Measurements from ENCODE around the gene MUS81.
"Not testable (repeated sequence)": the region's sequence is repeated elsewhere in the genome, so short reads cannot be mapped to it uniquely, and the experiment has no call there.

MUS81 gene, protein sequence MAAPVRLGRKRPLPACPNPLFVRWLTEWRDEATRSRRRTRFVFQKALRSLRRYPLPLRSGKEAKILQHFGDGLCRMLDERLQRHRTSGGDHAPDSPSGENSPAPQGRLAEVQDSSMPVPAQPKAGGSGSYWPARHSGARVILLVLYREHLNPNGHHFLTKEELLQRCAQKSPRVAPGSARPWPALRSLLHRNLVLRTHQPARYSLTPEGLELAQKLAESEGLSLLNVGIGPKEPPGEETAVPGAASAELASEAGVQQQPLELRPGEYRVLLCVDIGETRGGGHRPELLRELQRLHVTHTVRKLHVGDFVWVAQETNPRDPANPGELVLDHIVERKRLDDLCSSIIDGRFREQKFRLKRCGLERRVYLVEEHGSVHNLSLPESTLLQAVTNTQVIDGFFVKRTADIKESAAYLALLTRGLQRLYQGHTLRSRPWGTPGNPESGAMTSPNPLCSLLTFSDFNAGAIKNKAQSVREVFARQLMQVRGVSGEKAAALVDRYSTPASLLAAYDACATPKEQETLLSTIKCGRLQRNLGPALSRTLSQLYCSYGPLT

DNA sequence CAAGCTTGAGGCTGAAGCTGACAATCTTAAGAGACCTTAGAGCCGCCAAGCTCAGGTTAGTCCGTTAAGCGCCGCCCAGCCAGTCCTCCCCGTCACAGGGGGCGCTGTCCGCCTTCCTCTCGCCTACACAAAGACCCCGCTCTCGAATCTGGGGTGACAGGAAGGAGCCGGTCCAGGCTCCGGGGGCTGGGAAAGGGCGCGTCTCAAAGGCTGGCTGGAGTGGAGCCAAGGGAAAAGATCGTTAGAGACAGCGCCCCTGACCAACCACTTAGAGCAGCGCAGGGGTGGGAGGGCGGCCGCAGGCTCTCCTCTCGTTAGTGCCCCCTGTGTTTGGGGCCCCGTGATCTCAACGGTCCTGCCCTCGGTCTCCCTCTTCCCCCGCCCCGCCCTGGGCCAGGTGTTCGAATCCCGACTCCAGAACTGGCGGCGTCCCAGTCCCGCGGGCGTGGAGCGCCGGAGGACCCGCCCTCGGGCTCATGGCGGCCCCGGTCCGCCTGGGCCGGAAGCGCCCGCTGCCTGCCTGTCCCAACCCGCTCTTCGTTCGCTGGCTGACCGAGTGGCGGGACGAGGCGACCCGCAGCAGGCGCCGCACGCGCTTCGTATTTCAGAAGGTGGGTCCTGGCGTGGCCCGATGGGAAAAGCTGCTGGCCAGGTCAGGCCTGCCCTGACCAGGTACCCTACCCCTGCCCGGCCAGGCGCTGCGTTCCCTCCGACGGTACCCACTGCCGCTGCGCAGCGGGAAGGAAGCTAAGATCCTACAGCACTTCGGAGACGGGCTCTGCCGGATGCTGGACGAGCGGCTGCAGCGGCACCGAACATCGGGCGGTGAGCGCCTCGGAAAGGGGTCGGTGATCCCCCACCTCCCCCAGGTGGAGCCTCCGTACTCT is at the start of gene MUS81:
Gene MUS81, plus strand, starts transcription at position 156 of the 887 bp plus-strand sequence. Its CDS starts 321 bp downstream, at position 477.
- peak; percentile 95 for DNase-seq

- DNase-seq = no peak
Observed at GRCh38 chr11:65811764-65812475, 48.3 kb upstream of the MUS81 start.

DNA sequence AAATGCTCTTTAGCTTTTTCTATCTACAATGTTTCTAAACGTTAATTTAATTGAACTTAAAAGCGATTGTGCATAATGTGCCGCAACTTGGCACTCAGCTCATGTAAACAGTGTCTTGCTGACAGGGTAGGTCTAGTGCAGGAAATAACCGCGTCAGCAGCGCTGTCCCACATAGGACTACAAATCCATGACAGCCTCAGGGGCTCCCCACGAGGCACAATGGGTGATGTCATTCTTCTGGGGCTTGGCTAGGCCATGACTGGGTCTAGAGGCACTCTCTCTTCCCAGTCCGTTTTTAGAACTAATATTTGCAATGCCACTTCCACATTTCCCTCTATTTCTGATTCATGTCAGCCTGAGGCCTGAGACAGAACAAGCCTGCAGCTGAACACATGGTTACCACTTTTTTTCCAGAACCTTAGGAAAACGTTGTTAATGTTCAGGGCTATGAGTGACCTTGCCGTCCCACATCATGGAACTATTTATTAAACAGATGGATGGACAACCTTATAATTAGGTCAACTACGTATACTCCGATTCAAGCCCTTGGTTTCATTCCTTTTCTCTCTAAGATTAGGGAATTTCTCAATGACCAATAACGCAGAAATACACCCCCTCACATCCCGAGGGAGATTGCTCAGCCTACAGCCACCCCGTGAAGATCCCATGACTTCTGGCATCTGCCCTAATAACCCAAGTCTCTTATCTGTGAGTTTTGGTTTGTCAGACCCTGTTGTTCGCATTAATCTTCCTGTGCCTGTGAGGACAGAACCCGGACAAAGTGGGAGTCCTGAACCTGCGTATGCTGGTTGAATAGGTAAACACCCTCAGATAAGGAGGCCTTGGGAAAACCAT is 45.9 kb upstream of the MUS81 start:
- DNase-seq = no peak

GRCh38 chr11:65814986-65815565 is 45.2 kb upstream of the MUS81 start:
- no peak for DNase-seq

DNA sequence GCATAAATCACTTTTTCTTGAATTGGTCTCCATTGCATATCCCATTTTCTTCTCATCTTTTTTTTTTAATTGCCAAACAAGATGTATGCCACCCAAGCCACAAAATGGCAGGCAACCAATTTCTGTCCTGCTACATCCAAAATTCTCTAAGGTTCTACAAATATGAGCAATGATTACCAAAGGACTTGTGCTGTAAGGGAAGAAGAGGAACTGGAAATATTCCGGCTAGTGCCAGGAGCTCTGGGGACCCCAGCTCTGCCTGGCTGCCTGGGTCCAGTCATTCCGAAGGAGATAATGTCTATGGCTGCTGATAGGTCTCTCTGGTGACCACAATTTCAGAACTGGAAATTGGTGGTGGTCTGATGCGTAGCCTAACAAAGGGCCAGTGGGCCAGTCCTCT is 43.5 kb upstream of the MUS81 start:
- DNase-seq = no peak

DNA sequence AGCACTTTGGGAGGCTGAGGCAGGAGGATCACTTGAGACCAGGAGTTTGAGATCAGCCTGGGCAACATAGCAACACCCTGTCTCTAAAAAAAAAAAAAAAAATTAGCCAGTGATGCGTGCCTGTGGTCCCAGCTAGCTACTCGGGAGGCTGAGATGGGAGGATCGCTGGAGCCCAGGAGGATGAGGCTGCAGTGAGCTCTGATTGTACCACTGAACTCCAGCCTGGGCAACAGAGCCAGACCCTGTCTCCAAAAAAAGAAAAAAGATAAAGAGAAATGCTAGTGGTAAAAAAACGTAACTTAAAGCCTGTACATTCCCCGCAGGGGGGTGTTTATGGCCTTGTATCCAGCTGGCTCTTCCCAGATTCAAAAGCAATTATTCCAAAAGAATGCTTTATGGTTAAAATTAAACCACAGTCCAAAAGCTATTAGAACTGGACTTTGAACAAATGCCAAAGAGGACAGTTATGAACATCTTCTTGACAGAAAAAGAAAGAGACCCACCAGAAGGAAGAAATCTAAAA is 42.9 kb upstream of the MUS81 start:
- DNase-seq = no peak

DNA sequence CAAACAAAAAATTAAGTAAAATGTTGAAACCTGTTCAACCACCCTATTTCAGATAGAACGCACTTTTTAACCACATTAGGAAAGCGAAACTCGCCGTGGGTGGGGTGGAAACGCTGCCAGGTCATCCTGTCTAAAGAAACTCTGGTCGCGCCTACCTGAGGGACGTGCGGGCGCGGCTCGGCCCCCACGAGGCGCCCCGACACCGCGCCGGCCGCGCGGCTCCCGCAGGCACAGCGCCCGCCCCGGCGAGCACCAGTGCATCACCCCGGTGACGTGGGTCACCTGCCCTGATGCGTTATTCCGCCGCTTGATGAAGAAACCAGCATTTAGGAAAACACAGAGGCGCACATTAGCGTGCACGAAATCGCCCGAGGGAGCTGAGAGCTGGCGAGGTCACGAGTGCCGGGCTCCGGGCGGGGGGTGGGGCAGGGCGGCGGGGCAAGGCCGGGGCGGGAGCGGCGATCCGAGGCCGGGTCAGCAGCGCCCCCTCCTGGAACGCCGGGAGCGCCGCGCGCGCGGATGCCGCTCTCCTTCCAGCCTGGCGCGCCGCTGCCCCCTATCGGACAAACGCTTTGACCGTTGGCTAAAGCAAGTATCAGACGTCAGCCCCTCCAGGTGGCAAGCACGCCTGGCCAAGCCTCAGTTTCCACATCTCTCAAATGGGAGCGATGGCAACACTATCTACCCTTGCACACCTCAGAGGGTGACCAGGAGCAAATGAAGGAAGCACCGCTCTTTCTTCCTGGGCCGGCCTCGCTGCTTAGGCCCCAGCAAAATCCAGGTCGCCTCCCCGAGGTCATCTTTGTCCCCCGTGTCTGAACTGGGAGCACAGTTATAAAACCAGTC is 42.2 kb upstream of the MUS81 start:
- DNase-seq = peak; percentile 94

DNA sequence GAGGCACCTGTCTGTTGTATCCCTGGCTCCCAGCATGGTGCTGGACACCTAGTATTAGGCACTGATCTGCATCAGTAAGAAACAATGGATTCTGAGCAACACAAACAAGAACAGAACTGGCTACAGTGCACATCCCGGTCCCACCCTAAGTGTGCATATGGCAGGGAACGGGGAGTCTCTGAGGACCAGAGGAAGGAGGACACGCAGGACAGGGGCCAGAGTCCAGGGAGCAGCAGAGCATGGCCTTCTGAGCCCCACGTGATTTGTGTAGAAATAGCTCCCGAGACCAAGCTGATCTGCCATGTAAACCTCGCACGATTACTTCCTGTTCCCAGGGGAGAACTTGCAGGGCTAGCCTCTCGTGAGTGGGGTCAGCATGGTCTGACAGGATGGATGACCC is 39.1 kb upstream of the MUS81 start:
- no peak for DNase-seq

DNA sequence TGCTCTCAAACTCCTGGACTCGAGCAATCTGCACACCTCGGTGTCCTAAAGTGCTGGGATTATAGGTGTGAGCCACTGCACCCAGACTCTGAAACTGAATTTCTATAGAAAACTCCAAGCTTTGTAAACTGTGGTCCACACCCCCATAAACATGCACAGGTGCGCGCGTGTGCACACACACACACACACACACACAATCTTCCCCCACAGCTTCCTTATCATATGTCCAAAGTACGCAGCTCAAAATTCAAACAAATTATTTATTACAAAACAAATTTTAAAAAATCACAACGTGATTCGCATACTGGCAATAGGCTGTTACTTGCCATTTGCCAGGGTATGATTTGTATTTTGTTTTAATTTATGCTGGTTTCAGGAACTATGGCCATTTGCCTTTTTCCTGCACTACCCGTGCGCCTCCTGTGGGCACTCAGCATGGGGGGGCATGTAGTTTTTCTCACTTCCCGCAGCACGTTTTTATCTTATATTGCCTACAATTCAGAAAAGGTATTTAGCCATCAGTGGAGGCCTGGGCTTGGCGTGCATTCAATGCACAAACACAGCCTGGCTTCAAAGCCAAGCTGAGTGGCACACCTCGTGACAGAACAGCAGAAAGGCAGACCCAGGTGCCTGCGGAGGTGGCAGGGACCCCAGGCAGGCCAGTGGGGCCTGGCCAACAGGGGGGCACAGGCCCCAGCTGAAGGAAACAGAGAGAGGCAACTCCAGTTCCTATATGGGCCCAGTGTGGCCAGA is 37.3 kb upstream of the MUS81 start:
- no peak for DNase-seq

GRCh38 chr11:65826984-65827735 is 33.1 kb upstream of the MUS81 start:
- DNase-seq = no peak

DNA sequence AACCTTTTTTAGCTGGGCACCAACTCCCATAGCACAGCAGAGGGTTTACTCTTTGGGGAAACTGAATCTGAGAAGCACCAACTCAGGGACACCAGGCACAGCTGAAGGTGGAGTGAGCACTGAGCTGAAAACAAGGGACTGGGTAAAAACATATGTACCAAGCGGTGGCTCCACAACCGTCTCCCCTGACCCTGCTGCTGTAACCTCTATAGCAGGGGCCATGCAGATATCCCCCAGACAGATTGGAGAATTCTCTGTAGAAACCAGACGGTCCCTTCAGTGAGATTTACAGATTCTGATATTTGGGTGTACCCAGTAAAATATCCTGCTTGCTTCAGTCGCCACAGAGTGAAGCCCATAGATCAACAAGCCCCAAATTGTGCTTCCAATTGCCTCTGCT is 30.8 kb upstream of the MUS81 start:
- DNase-seq = no peak

DNA sequence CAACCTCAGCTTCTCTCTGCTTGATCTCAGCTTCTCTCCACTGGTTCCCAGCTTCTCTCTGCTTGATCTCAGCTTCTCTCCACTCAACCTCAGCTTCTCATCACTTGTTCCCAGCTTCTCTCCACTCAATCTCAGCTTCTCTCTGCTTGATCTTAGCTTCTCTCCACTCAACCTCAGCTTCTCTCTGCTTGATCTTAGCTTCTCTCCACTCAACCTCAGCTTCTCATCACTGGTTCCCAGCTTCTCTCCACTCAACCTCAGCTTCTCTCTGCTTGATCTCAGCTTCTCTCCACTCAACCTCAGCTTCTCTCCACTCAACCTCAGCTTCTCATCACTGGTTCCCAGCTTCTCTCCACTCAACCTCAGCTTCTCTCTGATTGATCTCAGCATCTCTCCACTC is 28.0 kb upstream of the MUS81 start:
- not testable (repeated sequence) for DNase-seq

DNA sequence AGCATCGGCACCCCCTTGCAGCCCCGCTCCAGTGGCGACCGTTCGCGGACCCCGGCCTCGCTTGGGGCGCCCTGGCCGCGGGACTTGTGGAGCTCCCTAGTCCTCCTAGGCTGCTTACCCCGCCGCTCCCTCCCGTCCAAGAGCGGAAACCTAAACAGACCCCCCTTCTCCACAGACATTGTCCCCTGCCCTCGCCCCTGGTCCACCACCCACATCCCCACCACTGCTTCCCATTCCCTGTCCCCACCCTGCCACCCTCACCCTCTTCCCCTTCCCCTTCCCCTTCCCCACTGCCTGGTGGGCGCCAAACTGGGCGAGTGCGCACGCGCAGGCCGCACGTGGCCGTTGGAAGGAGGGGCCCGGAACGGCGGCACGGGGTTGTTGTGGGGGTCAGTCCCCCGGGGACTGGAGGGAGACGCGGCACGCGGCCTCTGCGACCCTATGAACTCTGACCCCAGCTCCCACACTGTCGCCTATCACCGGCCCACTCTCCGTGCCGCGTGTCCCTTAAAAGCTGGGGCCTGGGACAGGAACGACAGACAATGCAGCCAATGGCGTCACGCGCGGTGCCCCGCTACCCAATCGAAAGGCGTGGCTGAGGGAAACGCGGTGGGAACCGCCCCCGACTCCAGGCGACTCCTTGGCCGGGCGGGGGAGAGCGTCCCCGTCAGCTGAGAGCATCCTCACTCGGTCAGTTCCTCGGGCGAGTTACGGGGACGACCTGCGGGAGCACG is 26.8 kb upstream of the MUS81 start, which contains the start of gene SNX32:
Gene SNX32, plus strand, starts transcription at position 667 of the 734 bp plus-strand sequence. CDS start 103 bp downstream, outside the sequence.
- DNase-seq = peak; percentile 93

GRCh38 chr11:65834202-65834601 is 26.0 kb upstream of the MUS81 start:
- no peak for DNase-seq

DNA sequence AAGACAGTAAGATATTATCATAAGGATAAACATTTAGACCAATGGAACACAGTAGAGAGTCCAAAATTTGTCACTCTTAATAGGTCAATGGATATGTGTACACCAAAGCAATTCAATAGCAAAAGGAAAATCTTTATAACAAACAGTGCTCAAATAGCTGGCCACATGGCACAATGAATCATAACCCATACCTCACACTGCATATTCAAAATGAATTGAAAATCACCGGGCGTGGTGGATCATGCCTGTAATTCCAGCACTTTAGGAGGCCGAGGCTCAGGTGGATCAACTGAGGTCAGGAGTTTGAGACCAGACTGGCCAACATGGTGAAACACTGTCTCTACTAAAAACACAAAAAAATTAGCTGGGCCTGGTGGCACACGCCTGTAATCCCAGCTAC is 18.1 kb upstream of the MUS81 start:
- no peak for DNase-seq

- DNase-seq = no peak
Observed at GRCh38 chr11:65843811-65844210, 16.4 kb upstream of the MUS81 start.

DNA sequence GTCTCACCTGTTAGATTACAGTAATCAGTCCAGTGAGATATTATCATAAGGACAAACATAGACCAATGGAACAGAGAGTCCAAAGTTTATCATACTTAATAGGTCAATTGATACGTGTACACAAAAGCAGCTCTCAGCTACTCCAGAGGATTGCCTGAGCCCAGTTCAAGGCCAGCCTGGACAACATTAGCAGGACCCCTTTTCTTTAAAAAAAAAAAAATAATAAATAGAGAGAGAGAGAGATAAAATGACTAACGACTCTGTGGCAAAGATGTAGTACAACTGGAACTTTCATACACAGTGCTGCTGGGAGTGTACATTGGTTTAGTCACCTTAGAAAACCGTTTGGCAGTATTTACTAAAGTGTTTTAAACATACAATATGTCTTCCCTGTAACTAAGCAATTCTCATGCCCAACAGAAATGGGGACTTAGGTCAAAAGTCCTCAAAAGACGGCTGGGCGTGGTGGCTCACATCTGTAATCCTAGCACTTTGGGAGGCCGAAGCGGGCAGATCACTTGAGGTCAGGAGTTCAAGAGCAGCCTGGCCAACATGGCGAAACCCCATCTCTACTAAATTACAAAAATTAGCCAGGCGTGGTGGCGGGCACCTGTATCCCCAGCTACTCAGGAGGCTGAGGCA is 15.9 kb upstream of the MUS81 start:
- no peak for DNase-seq

All from activated T-cell treated with anti-CD3 and anti-CD28 coated beads for 4 hours (primary cell).